Activated CD4-positive, alpha-beta T cell treated with anti-CD3 and anti-CD28 coated beads, Interleukin-2, Interleukin-6, amounts not matched to agents 100 ng/mL and 50 ng/mL, durations not matched to agents 16 hours and 8 hours (primary cell): Measurements from ENCODE around the gene ANAPC1.
"Not testable (repeated sequence)": the region's sequence is repeated elsewhere in the genome, so short reads cannot be mapped to it uniquely, and the experiment has no call there.

Experiments
- DNase-seq: peaks from one replicate; pipeline ENCODE4 v3.0.0-alpha.2; 2020

The ANAPC1 gene

DNA sequence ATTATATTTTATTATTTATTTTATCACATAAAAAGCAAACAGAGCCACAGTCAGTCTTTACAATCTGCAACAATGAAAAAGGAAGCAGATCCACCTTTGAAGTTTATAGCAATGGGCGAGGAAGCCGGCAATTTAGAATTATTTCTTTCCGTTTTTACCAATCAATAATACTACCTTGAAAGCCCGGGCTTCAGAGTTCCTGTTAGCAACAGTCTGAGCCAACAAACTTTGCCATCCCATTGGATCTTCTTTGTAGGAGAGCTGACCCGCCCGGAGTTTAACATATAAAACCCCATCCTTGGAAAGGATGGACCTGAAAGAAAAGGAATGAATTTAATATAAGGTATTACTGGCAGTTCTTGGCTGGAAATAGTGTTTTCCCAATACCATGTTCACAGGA, 101.8 kb downstream of the ANAPC1 start:
- not testable (repeated sequence) for DNase-seq

GRCh38 chr2:111781443-111782094, 102.4 kb downstream of the ANAPC1 start:
- DNase-seq, result not testable (repeated sequence)

DNA sequence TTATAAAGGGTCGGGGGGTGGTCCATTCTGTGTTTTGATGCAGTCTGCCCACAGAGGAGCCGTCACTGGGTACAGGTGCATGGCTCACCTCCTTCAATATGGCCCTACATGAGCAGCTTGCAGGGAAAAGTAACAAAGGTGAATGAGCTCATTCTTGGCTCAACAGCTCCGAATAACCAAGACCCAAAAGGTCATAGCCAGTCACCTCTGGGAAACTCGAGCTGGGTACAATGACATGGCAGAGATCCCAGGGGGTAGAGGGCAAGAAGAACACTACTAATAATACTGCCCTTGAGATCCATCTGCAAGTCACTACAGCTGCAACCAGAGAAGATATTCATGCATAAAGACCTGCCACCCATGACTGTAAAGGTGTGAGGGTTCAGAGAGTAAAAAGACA, 106.8 kb downstream of the ANAPC1 start:
- not testable (repeated sequence) for DNase-seq

GRCh38 chr2:111776296-111776695, 107.7 kb downstream of the ANAPC1 start:
- not testable (repeated sequence) for DNase-seq

DNA sequence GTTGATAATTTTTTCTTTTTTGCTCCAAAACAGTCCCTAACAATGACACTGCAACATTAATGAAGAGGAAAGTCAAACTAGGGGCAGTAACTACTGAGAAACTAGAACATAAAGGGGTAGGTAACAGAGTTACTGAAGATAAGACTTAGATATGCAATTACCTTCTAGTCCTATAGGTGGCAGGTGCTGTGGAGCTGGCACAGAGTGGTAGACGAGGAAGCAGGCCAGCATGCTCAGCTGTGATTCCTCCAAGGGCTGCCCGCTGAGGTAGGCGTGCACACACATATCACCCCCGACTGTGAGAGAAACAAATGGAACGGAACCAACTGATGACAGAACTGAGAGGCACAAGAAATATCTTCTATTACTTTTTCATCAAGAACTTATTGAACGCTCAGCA, 111.8 kb downstream of the ANAPC1 start:
- DNase-seq, result not testable (repeated sequence)

- not testable (repeated sequence) for DNase-seq
Measured at GRCh38 chr2:111770916-111771658, 112.9 kb downstream of the ANAPC1 start.

DNA sequence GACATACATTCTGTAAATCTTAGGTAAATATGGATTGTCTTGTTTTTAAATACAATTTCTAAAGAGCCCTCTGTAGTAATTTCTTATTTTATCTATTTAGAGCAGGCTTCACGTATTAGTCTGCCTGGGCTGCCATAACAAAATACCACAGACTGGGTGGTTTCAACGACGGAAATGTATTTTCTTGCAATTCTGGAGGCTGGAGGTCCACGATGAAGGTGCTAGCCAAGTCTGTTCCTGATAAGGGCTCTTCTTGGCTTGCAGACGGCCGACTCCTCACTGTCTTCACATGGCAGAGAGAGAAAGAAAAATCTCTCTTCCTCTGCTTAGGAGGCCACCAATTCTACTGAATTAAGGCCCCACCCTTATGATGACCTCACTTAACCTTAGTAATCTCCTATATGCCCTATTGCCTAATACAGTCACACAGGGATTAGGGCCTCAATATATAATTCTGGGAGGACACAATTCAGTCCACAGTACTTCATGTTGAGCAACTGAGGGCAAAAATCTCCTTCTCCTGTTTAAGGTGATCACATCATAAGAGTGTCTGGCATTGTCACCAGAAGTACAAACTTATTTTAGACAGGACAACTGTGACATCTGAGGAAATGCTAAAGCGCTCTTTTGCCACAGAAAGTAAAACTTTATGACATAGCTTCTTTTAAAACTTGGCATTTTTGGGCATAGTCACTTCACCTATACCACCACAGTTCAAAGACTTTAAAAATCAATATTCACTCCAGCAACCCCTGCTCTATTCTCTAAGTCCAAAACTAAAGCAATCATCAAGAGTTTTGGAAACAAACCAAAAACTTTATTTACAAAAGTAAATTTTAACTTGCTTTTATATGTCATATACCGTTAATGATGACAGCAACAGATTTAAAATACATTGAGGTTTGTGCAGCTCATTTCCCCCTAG, 115.5 kb downstream of the ANAPC1 start:
- not testable (repeated sequence) for DNase-seq

- DNase-seq, result not testable (repeated sequence)
Measured at GRCh38 chr2:111767087-111767486, 116.9 kb downstream of the ANAPC1 start.

DNA sequence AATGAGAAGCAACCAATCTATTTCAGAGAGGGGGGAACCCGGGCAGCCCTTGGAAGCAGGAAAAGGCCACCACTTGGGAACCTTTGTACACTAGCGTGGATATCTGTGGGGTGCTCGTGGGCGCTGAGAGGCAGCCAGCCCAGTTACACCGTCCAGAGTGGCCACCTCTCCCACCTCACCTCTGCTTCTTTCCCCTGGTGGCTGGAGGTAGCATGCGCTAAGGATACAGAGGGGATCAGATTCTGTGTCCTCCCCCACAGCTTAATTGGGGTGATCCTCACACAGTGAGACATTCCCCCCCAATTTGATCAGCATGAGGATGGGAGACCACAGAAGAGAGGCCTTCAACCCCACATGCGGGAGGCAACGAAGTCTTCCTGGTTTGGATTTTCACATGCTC, 117.7 kb downstream of the ANAPC1 start:
- not testable (repeated sequence) for DNase-seq

GRCh38 chr2:111764151-111764550, 119.8 kb downstream of the ANAPC1 start:
- DNase-seq, result not testable (repeated sequence)

DNA sequence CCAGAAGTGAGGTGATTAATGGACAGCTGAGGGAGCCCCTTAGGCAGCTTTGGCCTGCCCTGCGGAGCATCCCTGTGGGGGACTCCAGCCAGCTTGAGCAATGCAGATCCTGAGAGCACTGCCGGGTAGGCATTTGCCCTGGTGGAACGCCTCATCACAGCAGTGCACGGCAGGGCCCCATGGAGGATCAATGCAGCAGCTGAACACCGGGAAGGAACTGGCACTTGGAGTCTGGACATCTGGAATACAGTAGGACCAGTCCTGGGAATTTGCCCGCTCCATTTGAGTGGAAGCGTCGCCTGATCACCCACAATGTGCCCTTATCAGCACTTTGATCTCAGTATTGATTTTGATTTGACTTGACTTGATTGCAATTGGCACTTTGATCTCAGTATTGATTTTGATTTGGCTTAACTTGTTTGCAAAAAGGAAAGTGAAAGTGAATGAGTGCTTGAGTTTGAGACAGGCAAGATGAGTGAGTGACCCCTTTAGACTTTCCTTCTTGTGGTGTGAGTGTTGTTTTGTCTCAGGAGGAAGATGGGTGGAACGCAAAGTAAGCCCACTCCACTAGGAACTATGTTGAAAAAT, 123.2 kb downstream of the ANAPC1 start:
- not testable (repeated sequence) for DNase-seq

DNA sequence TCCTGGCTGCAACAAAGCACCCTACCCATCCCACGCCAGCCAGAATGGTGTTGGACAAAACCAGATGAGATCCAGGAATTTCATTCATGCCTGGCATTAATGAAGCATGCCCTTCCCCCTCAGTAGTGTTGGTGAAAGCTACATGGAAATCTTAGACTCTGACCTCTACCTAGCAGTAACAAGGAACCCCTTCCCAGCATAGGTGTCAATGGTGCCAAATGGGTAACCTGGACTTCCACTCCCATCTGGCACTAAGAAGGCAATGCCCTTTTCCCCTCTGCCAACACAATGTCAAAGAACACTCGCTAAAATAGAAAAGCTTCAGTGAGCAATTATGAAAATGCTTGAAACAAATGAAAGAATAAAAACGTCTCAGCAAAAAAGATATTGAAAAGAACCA, 131.5 kb downstream of the ANAPC1 start:
- not testable (repeated sequence) for DNase-seq

DNA sequence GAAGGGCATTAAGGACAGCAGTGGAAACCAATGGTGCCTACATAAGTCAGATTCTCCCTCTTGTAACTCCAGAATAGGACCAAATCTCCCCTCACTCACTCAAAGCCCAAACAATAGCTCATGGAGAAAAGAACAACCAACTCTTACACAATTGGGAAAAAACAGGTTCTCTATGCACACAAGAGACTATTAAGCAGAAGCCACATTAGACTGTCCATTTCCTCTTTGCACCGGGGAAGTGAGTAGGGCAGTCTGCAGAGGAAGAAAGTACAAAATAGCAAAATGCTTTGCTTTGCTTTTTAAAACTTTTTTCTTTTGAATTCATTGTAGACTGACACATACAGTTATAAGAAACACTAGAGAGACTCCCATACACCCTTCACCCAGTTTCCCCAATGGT, 133.4 kb downstream of the ANAPC1 start:
- not testable (repeated sequence) for DNase-seq

GRCh38 chr2:111748429-111748828, 135.6 kb downstream of the ANAPC1 start:
- not testable (repeated sequence) for DNase-seq

- peak; percentile 93 for DNase-seq
Measured at GRCh38 chr2:111747410-111748115, 136.4 kb downstream of the ANAPC1 start.

- DNase-seq, result not testable (repeated sequence)
Measured at GRCh38 chr2:111744751-111745150, 139.2 kb downstream of the ANAPC1 start.

GRCh38 chr2:111741517-111741916, 142.5 kb downstream of the ANAPC1 start:
- DNase-seq, result not testable (repeated sequence)

DNA sequence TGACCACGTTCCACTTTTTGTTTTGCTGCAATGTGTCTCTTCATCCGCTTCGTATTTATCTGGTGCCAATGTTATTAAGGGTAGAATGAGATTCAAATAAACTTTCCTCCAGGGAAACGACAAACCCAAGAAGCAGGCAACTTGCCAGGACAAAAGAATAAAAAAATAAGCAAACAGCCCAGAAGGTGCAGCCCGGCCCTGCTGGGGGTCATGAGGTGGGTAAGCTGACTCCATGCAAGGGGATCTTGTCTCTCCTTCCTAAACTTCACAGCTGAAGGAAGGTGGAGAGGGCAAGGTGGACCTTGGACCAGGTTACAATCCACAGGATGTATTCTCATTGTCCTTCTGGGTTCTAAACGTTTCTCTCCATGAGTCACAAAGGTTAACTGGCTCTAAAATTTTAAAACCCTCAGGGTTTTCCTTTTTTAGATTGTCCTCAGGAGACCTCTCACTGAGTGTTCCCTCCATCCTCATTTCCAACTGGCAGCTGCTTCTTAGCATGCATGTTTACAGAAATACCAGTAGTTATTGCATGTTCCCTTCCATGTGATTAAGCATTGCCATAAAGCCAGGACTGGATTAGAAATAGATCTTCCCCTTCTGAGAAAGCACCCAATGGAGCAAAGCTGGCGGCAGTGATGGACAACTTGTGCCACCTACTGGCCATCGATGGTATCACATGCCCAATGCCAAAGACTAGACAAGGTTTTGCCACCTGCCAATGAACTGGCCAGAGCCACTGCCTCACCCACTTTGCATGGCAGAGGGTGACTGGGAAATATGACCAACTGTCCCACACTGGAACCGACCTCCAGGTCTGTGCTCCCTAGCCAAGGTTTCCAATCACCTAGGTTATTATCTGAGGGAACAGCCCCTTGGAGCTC, 147.9 kb downstream of the ANAPC1 start:
- not testable (repeated sequence) for DNase-seq

GRCh38 chr2:111735420-111735819, 148.6 kb downstream of the ANAPC1 start:
- not testable (repeated sequence) for DNase-seq

- DNase-seq, result not testable (repeated sequence)
Measured at GRCh38 chr2:111729812-111730458, 154.1 kb downstream of the ANAPC1 start.
